K562 (cell line): ENCODE data around the gene TARM1. TPM values are rescaled to one million over a fixed set of nuclear protein-coding genes. Genes with fewer than 3 reads are reported as not detected.

Experiments used
- CBX8 ChIP-seq: fragments of 200-600 bp; sonication (generic); IDR thresholded peaks from 2 replicates; pipeline ENCODE4 v1.6.1; 2012; ENCODE audit warnings: borderline replicate concordance, mixed run types, low read depth, mild to moderate bottlenecking, moderate library complexity, mixed read lengths, low read length, control low read depth, inconsistent platforms; ENCODE audit not compliant: poor library complexity, severe bottlenecking; ENCODE audit errors: extremely low read depth
- DMBX1 ChIP-seq: fragments of 250-450 bp; sonication (Bioruptor Pico); IDR thresholded peaks from 2 replicates; pipeline ENCODE4 v1.8.0; 2022; ENCODE audit warnings: inconsistent platforms, mild to moderate bottlenecking, moderate library complexity, borderline replicate concordance
- FOXJ3 ChIP-seq: sonication (generic); formaldehyde crosslinking; IDR thresholded peaks from 2 replicates; pipeline ENCODE4 v1.4.0; 2020; ENCODE audit warnings: mild to moderate bottlenecking, missing genetic modification reagents
- HDAC8 ChIP-seq: fragments of 450-650 bp; IDR thresholded peaks from 2 replicates; pipeline ENCODE4 v1.6.1; 2016; ENCODE audit warnings: mild to moderate bottlenecking, missing genetic modification characterization, moderate library complexity, missing compliant biosample characterization
- HMG20B ChIP-seq: fragments of 250-450 bp; sonication (Bioruptor Pico); IDR thresholded peaks from 2 replicates; pipeline ENCODE4 v1.5.0; 2021; ENCODE audit warnings: mild to moderate bottlenecking
- HSF4 ChIP-seq: fragments of 250-450 bp; sonication (Bioruptor Pico); IDR thresholded peaks from 2 replicates; pipeline ENCODE4 v2.1.2; 2022; ENCODE audit warnings: mild to moderate bottlenecking, moderate library complexity, borderline replicate concordance
- KDM2B ChIP-seq: fragments of 250-450 bp; sonication (Bioruptor Pico); IDR thresholded peaks from 2 replicates; pipeline ENCODE4 v1.8.0; 2021; ENCODE audit warnings: mild to moderate bottlenecking, moderate library complexity
- KLF1 ChIP-seq: fragments of 450-650 bp; IDR thresholded peaks from 2 replicates; pipeline ENCODE4 v1.6.1; 2016; ENCODE audit warnings: missing genetic modification characterization, missing compliant biosample characterization
- MAFK ChIP-seq: IDR thresholded peaks from 2 replicates; pipeline ENCODE4 v1.6.1; 2011; ENCODE audit warnings: low read length, improper control_type of control experiment
- NFRKB ChIP-seq: fragments of 450-650 bp; IDR thresholded peaks from 2 replicates; pipeline ENCODE4 v1.6.1; 2016; ENCODE audit warnings: low read depth
- NFXL1 ChIP-seq: fragments of 450-650 bp; formaldehyde crosslinking; IDR thresholded peaks from 2 replicates; pipeline ENCODE4 v1.4.0; 2021; ENCODE audit warnings: mild to moderate bottlenecking
- PREB ChIP-seq: sonication (generic); formaldehyde crosslinking; IDR thresholded peaks from 2 replicates; pipeline ENCODE4 v1.8.1; 2023; ENCODE audit warnings: mild to moderate bottlenecking, missing genetic modification reagents
- SFPQ ChIP-seq: fragments of 200-400 bp; formaldehyde crosslinking; IDR thresholded peaks from 2 replicates; pipeline ENCODE4 v1.6.1; 2017; ENCODE audit warnings: mild to moderate bottlenecking, low read depth, low read length, moderate library complexity
- SMARCE1 ChIP-seq: fragments of 450-650 bp; IDR thresholded peaks from 2 replicates; pipeline ENCODE4 v1.7.1; 2016; ENCODE audit warnings: mild to moderate bottlenecking
- SREBF1 ChIP-seq: fragments of 150-350 bp; IDR thresholded peaks from 2 replicates; pipeline ENCODE4 v1.6.1; 2014; ENCODE audit warnings: antibody characterized with exemption, low read depth, low read length, borderline replicate concordance
- SRSF9 ChIP-seq: fragments of 200-400 bp; formaldehyde crosslinking; IDR thresholded peaks from 2 replicates; pipeline ENCODE4 v1.6.1; 2017; ENCODE audit warnings: low read depth, low read length, borderline replicate concordance
- TAF15 ChIP-seq: fragments of 200-400 bp; formaldehyde crosslinking; IDR thresholded peaks from 2 replicates; pipeline ENCODE4 v1.6.1; 2017; ENCODE audit warnings: mild to moderate bottlenecking, low read depth, low read length, moderate library complexity
- ZBTB7A ChIP-seq: IDR thresholded peaks from 2 replicates; pipeline ENCODE4 v1.6.1; 2011; ENCODE audit warnings: low read depth, mild to moderate bottlenecking, low read length, moderate library complexity, borderline replicate concordance; ENCODE audit not compliant: control insufficient read depth
- ZNF165 ChIP-seq: fragments of 250-450 bp; sonication (Bioruptor Pico); IDR thresholded peaks from 2 replicates; pipeline ENCODE4 v1.4.0; 2020; ENCODE audit warnings: borderline replicate concordance
- ZNF57 ChIP-seq: fragments of 450-650 bp; formaldehyde crosslinking; IDR thresholded peaks from 2 replicates; pipeline ENCODE4 v1.4.0; 2020; ENCODE audit warnings: mild to moderate bottlenecking, moderate library complexity
- ZNF586 ChIP-seq: fragments of 450-650 bp; formaldehyde crosslinking; conservative IDR thresholded peaks from 2 replicates; pipeline ENCODE4 v1.4.0; 2020; ENCODE audit warnings: mild to moderate bottlenecking, moderate library complexity
- ZNF639 ChIP-seq, 2 experiments: fragments of 200-800 bp in 1 of 2; sonication (Bioruptor generic) in 1 of 2; sonication (generic) in 1 of 2; formaldehyde crosslinking in 1 of 2; IDR thresholded peaks in 1 of 2; conservative IDR thresholded peaks in 1 of 2; 2 replicates each; pipeline versions ENCODE4 v1.5.0 to v1.6.1; 2016 to 2020; ENCODE audit warnings: missing compliant biosample characterization in 1 of 2, missing genetic modification characterization in 1 of 2, missing genetic modification reagents in 1 of 2
- ZNF696 ChIP-seq: fragments of 250-450 bp; sonication (Bioruptor Pico); conservative IDR thresholded peaks from 2 replicates; pipeline ENCODE4 v1.4.0; 2020; ENCODE audit warnings: mild to moderate bottlenecking, moderate library complexity
- polyA plus RNA-seq, 8 experiments: library from polyadenylated mRNA; depleted of rRNA in 4 of 8; stranded (reverse) in 5 of 8; unstranded in 3 of 8; fragments of >200 nt; fragmentation: Nextera tagmentation in 2 of 8; fragmentation: Illumina TruSeq in 1 of 8; extraction: Ambion mirVana in 2 of 8; extraction: Trizol in 1 of 8; gene quantifications; 2 replicates each; pipeline versions ENCODE4 v1.2.1 to v1.2.3, GENCODE V29; 2011 to 2014; ENCODE audit warnings: inconsistent platforms in 1 of 8, missing spikeins in 1 of 8
- total RNA-seq, 7 experiments: library from RNA; depleted of rRNA in 6 of 7; stranded (reverse); fragments of >200 nt in 6 of 7; fragmentation: Illumina TruSeq in 2 of 7; extraction: Trizol in 2 of 7; gene quantifications; 2 replicates each; pipeline versions ENCODE4 v1.2.1 to v1.2.3, GENCODE V29; 2011 to 2021; ENCODE audit warnings: low replicate concordance in 1 of 7

The TARM1 gene
- total and polyA plus RNA-seq, 9 of the 15 experiments (the other 6 are each of a cell fraction or from before 2014, with no cell fraction given): not detected

- TF ChIP-seq MAFK (0 out of 2 replicates have a peak, but pooled peaks have one; percentile 7), ZNF696 (CRISPR knock-in tag) (no peak), ZNF57 (no peak), ZNF639 (CRISPR knock-in tag; conservative IDR thresholded peaks at IDR 0.05 in 1 of 2, IDR thresholded peaks at IDR 0.05 in 1 of 2) (peak in 1 of 2 experiments; percentile 90; a peak in 2 of 4 replicates), NFXL1 (CRISPR knock-in tag) (no peak), KDM2B (CRISPR knock-in tag) (no peak; the same call in 1 of the 2 replicates), SMARCE1 (no peak), KLF1 (tag) (no peak), CBX8 (no peak), ZNF586 (CRISPR knock-in tag) (no peak), ZBTB7A (no peak), TAF15 (no peak), NFRKB (peak; percentile 92), HMG20B (no peak), SRSF9 (no peak), HSF4 (CRISPR knock-in tag) (peak; percentile 27; the same call in 1 of the 2 replicates), FOXJ3 (CRISPR knock-in tag) (no peak), ZNF165 (peak; percentile 65; the same call in 1 of the 2 replicates), SREBF1 (no peak; the same call in 1 of the 2 replicates), SFPQ (no peak), PREB (peak; percentile 93; the same call in 1 of the 2 replicates), DMBX1 (peak; percentile 66; the same call in 1 of the 2 replicates), HDAC8 (tag) (peak; percentile 69; the same call in 1 of the 2 replicates)
Observed at GRCh38 chr19:54115109-54116063, 34.2 kb upstream of the TARM1 start, which contains the start of the genes PRPF31 and TFPT (continued).
